ENCODE results near the gene NME5.

- no peak for TF ChIP-seq CTCF (IDR thresholded peaks at IDR 0.05; ENCODE audit: control extremely low read depth in 1 of 3, insufficient read depth in 1 of 3, low read depth in 1 of 3, low read length in 3 of 3)
- TF ChIP-seq CREB1 (IDR thresholded peaks at IDR 0.05) = no peak
Observed at GRCh38 chr5:138093036-138093435, 46.2 kb downstream of the NME5 start.

Data from H1 (cell line).